ENCODE results near the gene PLAU. TPM values are rescaled to one million over a fixed set of nuclear protein-coding genes. Genes with fewer than 3 reads are reported as not detected.
"Not testable (repeated sequence)": the region's sequence is repeated elsewhere in the genome, so short reads cannot be mapped to it uniquely, and the experiment has no call there.

The PLAU gene
- polyA plus RNA-seq, 3 donors: 3.6 to 175 (median 29.8) TPM

DNA sequence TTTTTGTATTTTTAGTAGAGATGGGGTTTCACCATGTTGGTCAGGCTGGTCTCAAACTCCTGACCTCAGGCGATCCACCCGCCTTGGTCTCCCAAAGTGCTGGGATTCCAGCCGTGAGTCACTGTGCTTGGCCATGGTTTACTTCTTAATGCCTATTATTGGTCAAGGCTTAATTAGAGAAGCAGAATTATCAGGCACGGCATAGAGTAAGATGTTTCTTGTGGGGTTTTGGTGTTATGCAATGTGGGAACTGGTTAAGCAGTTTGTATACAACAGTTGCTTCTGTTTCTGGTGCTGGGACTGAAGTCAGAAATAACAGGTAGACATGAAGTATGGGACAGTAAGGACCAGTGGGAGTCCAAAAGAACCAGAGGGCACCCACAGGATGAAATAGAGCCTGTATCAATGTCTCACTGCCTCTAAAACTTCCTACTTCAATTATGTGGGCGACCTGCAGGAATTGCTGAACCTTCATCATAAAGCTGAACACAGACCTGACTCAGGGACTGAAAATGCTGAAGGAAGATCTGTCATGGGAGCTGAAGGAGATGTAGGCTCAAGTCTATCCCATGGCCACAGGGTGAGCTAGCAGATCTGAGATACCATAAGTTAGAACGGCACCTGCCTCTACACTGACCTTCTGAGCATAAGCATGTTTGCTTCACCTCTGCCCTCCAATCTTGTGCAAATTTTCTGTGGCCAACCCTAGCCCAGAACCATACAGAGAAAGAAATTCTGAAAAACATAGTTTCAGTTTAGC is 48.7 kb downstream of the PLAU start:
- no peak overlapping the region for H3K27ac ChIP-seq (ENCODE audit: low read depth, low read length)
- 57 to 81% (median 62%) methylated on average over 6 of the region's 6 CpGs for WGBS, 3 donors

DNA sequence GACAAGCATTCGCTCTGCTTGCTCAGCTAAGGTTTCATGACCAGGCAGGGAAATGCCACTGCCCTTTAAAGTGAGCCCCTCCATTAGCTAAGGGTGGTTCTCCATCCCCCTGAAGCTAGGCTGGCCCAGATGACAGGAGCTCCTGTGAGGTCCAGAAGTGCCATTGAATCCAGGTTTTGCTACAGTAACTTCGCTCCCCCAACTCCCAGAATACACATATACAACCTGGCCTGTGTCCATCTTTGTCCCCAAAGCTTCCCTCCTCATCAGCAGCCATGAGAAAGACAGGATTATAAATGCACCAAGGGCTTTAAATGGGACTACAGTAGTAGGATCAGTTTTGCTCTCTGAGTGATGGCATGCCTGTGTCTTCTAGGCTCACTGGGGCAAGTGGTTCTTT is 51.5 kb downstream of the PLAU start:
- no peak overlapping the region for H3K27ac ChIP-seq (ENCODE audit: low read depth, low read length)
- 94 to 98% (median 98%) methylated on average over 2 of the region's 2 CpGs for WGBS, 3 donors

DNA sequence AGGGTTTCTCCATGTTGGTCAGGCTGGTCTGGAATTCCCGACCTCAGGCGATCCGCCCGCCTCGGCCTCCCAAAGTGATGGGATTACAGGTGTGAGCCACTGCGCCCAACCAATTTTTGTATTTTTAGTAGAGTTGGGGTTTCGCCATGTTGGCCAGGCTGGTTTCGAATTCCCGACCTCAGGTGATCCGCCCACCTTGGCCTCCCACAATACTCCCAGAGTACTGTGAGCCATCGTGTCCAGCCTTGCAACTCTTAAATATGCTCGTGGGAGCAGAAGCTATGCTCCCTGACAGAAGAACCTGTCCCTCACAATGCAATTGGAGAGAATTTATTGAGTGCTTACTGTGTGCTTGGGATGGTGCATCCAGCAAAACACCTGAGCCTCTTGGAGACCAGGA is 52.6 kb downstream of the PLAU start:
- H3K27ac ChIP-seq (ENCODE audit: low read depth, low read length): not testable (repeated sequence)
- WGBS, 3 donors: 96 to 97% (median 97%) methylated on average over 12 of the region's 12 CpGs

DNA sequence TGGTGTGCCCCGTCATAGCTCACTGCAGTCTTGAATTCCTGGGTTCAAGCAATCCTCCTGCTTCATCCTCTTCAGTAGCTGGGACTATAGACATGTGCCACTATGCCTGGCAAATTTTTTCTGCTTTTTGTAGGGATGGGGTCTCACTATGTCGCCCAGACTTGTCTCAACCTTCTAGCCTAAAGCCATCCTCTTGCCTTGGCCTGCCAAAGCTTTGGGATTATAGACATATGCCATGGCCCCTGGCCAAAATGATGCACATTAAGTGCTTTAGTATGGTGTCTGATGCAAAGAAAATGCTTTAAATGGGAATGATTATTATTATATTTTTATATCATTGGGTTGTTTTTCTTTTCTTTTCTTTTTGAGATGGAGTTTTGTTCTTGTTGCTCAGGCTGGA is 53.8 kb downstream of the PLAU start:
- no peak overlapping the region for H3K27ac ChIP-seq (ENCODE audit: low read depth, low read length)
- WGBS, 3 donors: 94 to 98% (median 96%) methylated on average over 2 of the region's 2 CpGs

DNA sequence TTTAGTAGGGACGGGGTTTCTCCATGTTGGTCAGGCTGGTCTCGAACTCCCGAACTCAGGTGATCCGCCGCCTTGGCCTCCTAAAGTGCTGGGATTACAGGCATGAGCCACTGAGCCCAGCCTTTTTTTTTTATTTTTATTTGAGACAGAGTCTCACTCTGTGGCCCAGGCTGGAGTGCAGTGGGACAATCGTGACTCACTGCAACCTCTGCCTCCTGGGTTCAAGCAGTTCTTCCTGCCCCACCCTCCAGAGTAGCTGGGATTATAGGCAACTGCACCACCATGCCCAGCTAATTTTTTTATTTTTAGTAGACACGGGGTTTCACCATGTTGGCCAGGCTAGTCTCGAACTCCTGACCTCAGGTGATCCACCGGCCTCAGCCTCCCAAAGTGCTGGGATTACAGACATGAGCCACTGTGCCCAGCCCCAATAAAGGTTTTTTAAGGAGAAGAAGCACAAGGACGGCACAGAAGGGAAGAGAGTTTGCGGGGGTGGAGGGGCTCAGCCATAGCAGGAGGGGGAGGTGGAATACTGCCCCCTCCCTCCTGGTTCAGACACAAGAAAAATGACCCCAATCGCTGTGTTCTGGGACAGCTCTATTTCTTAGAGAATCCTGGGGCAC is 54.4 kb downstream of the PLAU start:
- 74 to 93% (median 84%) methylated on average over 12 of the region's 12 CpGs for WGBS, 3 donors
- H3K27ac ChIP-seq (ENCODE audit: low read depth, low read length): peak overlapping the region; percentile 38

DNA sequence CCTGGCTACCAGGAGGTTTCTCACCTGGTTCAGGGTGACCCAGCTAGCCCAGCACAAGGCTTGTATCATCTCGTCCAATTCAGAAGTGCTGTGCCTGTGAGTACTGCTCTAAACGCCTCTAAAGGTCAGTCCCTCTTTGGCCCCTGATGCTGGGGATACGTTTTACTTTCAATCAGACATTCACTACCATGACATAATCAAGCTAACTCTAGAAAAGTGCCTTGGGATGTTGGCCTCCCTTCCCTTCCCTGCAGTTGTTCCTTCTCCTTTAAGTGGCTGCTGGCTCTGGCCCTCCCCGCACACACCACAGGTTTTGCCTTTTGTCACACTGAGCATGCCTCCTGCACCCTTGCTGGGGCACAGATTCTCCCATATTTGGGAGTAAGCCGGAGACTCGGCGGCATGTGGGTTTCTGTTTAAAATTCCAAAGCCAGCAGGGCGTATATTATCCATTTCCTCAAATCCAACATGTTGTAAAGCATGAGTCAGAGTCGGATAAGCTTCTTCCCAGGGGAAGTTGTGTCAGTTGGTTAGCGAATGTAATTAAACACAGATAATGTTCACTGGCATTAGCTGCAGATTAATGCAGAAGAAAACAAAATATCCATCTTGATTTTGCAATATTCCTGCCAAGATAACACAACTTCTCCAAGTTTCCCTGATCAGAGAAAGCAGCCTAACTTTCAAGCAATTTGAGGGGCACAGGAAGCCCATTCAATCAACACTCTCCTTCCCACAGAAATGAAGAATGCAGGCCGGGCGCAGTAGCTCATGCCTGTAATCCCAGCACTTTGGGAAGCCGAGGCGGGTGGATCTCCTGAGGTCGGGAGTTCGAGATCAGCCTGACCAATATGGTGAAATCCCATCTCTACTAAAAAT is 55.2 kb downstream of the PLAU start:
- H3K27ac ChIP-seq (ENCODE audit: low read depth, low read length): peak overlapping the region; percentile 38
- 23 to 50% (median 30%) methylated on average over 16 of the region's 16 CpGs for WGBS, 3 donors

DNA sequence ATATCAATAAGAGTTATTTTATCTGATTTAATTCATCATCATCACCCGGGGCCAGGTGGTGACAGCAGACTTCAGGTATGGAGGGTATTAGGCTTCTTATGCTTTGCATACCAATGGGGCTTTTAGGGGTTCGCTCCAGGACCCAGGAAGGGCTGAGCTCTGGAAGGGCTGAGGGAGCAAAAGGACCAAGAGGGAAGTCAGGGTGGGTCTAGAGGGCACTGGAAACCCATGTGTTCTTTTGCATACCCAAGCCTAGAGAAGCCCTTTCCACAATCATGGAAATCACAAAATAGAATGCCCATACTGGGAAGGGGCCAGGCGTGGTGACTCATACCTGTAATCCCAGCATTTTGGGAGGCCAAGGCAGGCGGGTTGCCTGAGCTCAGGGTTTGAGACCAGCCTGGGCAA is 56.1 kb downstream of the PLAU start:
- WGBS, 3 donors: 89 to 95% (median 92%) methylated on average over 4 of the region's 4 CpGs
- no peak overlapping the region for H3K27ac ChIP-seq (ENCODE audit: low read depth, low read length)

Other genes starting within 250 kb of the PLAU start
- 1 to 10 TPM; 2.2 to 4.3 (median 3.3) TPM for gene AGAP5, start 213.0 kb upstream of the PLAU start, polyA plus RNA-seq
- 10 to 100 TPM; 22.1 to 34.1 (median 32.9) TPM for gene SEC24C, start 166.8 kb upstream of the PLAU start, polyA plus RNA-seq
- 10 to 100 TPM; 24.0 to 53.3 (median 47.1) TPM for gene CHCHD1, start 129.1 kb upstream of the PLAU start, polyA plus RNA-seq
- 10 to 100 TPM; 47.1 to 86.5 (median 65.1) TPM for gene ZSWIM8, start 125.5 kb upstream of the PLAU start, polyA plus RNA-seq
- gene NDST2, start 99.5 kb upstream of the PLAU start, polyA plus RNA-seq: 10 to 100 TPM in 1 of 3 donors, 1 to 10 TPM in 2; 7.8 to 22.6 (median 8.3) TPM
- gene CAMK2G, start 36.6 kb upstream of the PLAU start, polyA plus RNA-seq: 10 to 100 TPM in 2 of 3 donors, 1 to 10 TPM in 1; 6.2 to 13.5 (median 12.8) TPM
- gene VCL, start 87.0 kb downstream of the PLAU start, polyA plus RNA-seq: 10 to 100 TPM; 12.9 to 64.5 (median 20.1) TPM
- 10 to 100 TPM; 11.2 to 20.2 (median 13.2) TPM for gene AP3M1, start 239.7 kb downstream of the PLAU start, polyA plus RNA-seq
- 10 to 100 TPM; 10.9 to 28.3 (median 17.9) TPM for gene ADK, start 240.1 kb downstream of the PLAU start, polyA plus RNA-seq